ENCODE data around the gene PCSK6. TPM values are rescaled to one million over a fixed set of nuclear protein-coding genes. Genes with fewer than 3 reads are reported as not detected.

Gene PCSK6
- total and polyA plus RNA-seq, 8 donors = 2.8 to 91.5 (median 17.8) TPM

GRCh38 chr15:101441696-101442095 is 47.8 kb downstream of the PCSK6 start:
- no peak for TF ChIP-seq EP300 (IDR thresholded peaks at IDR 0.05)
- no peak for TF ChIP-seq POLR2A (IDR thresholded peaks at IDR 0.05)
- TF ChIP-seq CTCF (IDR thresholded peaks at IDR 0.05) = no peak
- TF ChIP-seq POLR2AphosphoS5 (IDR thresholded peaks at IDR 0.05) = no peak
- intact Hi-C loops (cut with DNase I; ENCODE audit: low total_unique reads) = no loop called here
- Histone ChIP-seq H3K36me3 (no peaks in the 10 kb centered on the region), H3K27ac (no peak overlapping the region), H3K4me1 (peaks cover 12 to 50% (median 38%) of the 10 kb centered on the region in 4 donors), H3K27me3 (no peaks in the 10 kb centered on the region), H3K9me3 (peaks cover 0 to 4% (median 0%) of the 10 kb centered on the region in 4 donors), H3K4me3 (no peak overlapping the region)
- 57 to 81% (median 71%) methylated on average over 11 of the region's 11 CpGs for WGBS, 5 donors
- DNase-seq = no peak

GRCh38 chr15:101440846-101441590 is 48.5 kb downstream of the PCSK6 start:
- intact Hi-C loops (cut with DNase I; ENCODE audit: low total_unique reads) = no loop called here
- Histone ChIP-seq H3K4me3 (no peak overlapping the region), H3K27me3 (no peaks in the 10 kb centered on the region), H3K9me3 (peaks cover 0 to 4% (median 0%) of the 10 kb centered on the region in 4 donors), H3K27ac (peak overlapping the region in 1 of 5 donors; percentile 11), H3K4me1 (peaks cover 12 to 43% (median 32%) of the 10 kb centered on the region in 4 donors), H3K36me3 (no peaks in the 10 kb centered on the region)
- WGBS, 5 donors = 33 to 48% (median 46%) methylated on average over 7 of the region's 7 CpGs
- TF ChIP-seq POLR2AphosphoS5 (IDR thresholded peaks at IDR 0.05) (no peak), EP300 (IDR thresholded peaks at IDR 0.05) (no peak), CTCF (IDR thresholded peaks at IDR 0.05) (no peak), POLR2A (IDR thresholded peaks at IDR 0.05) (no peak)
- peak in 1 of 2 donors; percentile 13 for DNase-seq

- peaks cover 12 to 36% (median 30%) of the 10 kb centered on the region in 4 donors for H3K4me1 ChIP-seq
- no peaks in the 10 kb centered on the region for H3K27me3 ChIP-seq
- peak overlapping the region in 1 of 4 donors; percentile 17 for H3K4me3 ChIP-seq
- TF ChIP-seq CTCF (IDR thresholded peaks at IDR 0.05) (no peak), EP300 (IDR thresholded peaks at IDR 0.05) (no peak), POLR2A (IDR thresholded peaks at IDR 0.05) (no peak)
- WGBS, 5 donors = 20 to 46% (median 23%) methylated on average over 7 of the region's 7 CpGs
- peak; percentile 23 to 59 for DNase-seq
- intact Hi-C loops (cut with DNase I; ENCODE audit: low total_unique reads) = no loop called here
- H3K9me3 ChIP-seq = peaks cover 0 to under 1% (median 0%) of the 10 kb centered on the region in 4 donors
- H3K27ac ChIP-seq = peak overlapping the region in 4 of 5 donors; percentile 18 to 68 (median 54)
- H3K36me3 ChIP-seq = no peaks in the 10 kb centered on the region
Measured at GRCh38 chr15:101439920-101440319, 49.6 kb downstream of the PCSK6 start.

GRCh38 chr15:101439285-101439919 is 50.1 kb downstream of the PCSK6 start:
- peak overlapping the region in 4 of 5 donors; percentile 18 to 68 (median 54) for H3K27ac ChIP-seq
- intact Hi-C loops (cut with DNase I; ENCODE audit: low total_unique reads) = no loop called here

More at GRCh38 chr15:101439285-101439919, 50.1 kb downstream of the PCSK6 start:
- H3K4me3 ChIP-seq = peak overlapping the region in 1 of 4 donors; percentile 17
- WGBS, 5 donors = 36 to 56% (median 45%) methylated on average over 8 of the region's 8 CpGs
- no peaks in the 10 kb centered on the region for H3K36me3 ChIP-seq
- no peaks in the 10 kb centered on the region for H3K27me3 ChIP-seq
- H3K9me3 ChIP-seq = no peaks in the 10 kb centered on the region
- peak; percentile 26 to 65 for DNase-seq
- no peak for TF ChIP-seq POLR2A (IDR thresholded peaks at IDR 0.05)
- TF ChIP-seq POLR2AphosphoS5 (IDR thresholded peaks at IDR 0.05) = peak in 2 of 3 donors; percentile 44 to 63
- H3K4me1 ChIP-seq = peaks cover 12 to 36% (median 30%) of the 10 kb centered on the region in 4 donors

Measured in stomach (tissue), 9 donors.